HG03139 (cell line): Measurements from ENCODE around the gene GRID1.

Experiments
- ATAC-seq: cut with Tn5 transposase; IDR thresholded peaks from one replicate; pipeline ENCODE4 v1.9.1; 2021; ENCODE audit not compliant: unreplicated experiment

Gene GRID1

GRCh38 chr10:86218842-86219241 is 147.8 kb downstream of the GRID1 start:
- no peak for ATAC-seq

- no peak for ATAC-seq
Measured at GRCh38 chr10:86218160-86218559, 148.4 kb downstream of the GRID1 start.

- no peak for ATAC-seq
Measured at GRCh38 chr10:86217371-86218080, 149.1 kb downstream of the GRID1 start.

DNA sequence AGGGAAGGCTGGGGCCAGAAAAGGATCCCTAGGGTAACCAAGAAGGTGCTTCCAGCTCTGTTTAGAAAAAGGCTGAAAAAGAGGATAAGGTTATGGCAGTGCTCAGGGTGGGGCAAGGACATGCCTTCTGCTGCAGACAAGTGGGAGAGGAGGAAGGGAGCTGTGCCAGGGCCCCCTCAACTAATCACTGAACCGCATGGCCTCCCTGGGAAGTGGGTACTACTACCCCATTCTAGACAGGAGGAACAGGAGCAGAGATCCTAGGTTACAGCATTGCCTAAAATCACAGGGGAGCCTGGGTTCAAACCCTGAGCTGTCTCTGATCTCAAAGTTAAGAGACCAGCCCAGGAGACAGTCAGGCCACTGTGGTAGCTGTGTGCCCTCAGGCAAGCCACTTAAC is 149.7 kb downstream of the GRID1 start:
- no peak for ATAC-seq

GRCh38 chr10:86215712-86216111 is 150.9 kb downstream of the GRID1 start:
- ATAC-seq: no peak

- ATAC-seq: no peak
Measured at GRCh38 chr10:86215046-86215445, 151.5 kb downstream of the GRID1 start.

GRCh38 chr10:86213148-86213547 is 153.4 kb downstream of the GRID1 start:
- no peak for ATAC-seq

GRCh38 chr10:86212391-86212700 is 154.2 kb downstream of the GRID1 start:
- no peak for ATAC-seq

DNA sequence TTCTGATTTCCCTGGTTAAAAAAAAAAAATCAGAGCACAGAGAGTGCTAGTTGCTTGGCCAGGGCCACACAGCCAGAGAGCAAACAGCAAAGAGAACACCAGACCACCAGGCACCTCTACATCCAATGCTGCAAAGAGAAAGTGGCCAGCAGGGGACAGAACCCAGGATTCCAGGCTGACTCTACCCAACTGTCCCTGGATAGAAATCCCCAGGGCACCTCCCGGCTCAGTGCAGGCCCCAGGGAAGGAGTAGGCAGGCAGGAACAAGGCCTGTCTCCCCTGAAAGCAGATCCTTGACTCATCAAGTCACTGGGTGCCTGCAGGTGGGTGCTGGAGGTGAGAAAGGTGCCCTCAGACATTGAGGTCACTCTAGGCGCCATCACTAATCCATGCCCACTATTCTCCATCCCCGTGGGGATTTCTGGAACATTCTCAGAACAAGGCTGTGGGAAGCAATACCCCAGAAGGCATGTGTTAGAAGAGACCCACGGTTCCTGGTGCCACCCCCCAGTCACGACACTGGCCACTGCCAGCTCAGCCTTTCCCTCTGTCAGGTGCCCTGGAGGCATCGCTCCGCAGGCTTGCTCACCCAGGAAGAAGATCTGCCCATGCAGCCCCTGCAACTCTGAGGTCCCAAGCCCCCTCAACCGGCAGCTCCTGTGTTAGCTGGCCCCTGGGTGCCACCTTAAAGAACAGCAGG is 154.8 kb downstream of the GRID1 start:
- no peak for ATAC-seq

GRCh38 chr10:86210416-86210815 is 156.2 kb downstream of the GRID1 start:
- ATAC-seq: no peak

DNA sequence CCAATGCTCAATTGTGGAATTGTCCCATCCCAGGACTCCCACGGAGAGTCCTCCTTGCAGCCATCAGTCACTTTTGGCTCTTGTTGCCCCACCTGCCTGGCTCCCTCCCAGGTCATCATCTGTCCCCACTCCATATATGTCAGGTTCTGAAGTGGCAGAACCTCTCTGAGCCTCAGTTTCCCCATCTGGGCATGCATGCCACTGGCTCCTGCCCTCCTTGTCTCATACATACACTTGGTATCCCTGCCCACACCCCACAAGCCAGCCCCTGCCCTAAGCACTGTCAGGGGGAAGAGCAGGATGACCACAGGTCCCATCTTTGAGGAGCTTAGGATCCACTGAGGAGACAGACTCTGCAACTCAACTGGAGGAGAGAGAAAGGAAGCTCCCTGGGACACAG is 156.9 kb downstream of the GRID1 start:
- ATAC-seq: no peak

- ATAC-seq: no peak
Measured at GRCh38 chr10:86207226-86207625, 159.4 kb downstream of the GRID1 start.

DNA sequence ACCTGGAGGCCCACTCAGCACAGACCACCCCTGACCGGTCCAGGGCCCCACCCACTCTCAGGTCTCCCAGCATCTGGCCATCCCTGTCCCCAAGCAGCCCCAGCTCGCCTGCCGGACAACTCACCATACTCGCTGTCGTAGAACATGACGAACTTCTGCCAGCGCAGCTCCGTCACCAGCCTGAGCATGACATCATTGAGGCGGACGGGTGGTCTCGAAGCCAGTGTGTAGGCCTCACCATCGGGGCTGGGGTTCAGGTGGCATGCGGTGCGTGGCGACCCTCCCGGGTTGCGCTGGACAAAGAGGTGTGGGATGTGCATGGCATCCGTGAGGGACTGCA is 160.4 kb downstream of the GRID1 start:
- no peak for ATAC-seq

- ATAC-seq: no peak
Measured at GRCh38 chr10:86205306-86206239, 161.0 kb downstream of the GRID1 start.

DNA sequence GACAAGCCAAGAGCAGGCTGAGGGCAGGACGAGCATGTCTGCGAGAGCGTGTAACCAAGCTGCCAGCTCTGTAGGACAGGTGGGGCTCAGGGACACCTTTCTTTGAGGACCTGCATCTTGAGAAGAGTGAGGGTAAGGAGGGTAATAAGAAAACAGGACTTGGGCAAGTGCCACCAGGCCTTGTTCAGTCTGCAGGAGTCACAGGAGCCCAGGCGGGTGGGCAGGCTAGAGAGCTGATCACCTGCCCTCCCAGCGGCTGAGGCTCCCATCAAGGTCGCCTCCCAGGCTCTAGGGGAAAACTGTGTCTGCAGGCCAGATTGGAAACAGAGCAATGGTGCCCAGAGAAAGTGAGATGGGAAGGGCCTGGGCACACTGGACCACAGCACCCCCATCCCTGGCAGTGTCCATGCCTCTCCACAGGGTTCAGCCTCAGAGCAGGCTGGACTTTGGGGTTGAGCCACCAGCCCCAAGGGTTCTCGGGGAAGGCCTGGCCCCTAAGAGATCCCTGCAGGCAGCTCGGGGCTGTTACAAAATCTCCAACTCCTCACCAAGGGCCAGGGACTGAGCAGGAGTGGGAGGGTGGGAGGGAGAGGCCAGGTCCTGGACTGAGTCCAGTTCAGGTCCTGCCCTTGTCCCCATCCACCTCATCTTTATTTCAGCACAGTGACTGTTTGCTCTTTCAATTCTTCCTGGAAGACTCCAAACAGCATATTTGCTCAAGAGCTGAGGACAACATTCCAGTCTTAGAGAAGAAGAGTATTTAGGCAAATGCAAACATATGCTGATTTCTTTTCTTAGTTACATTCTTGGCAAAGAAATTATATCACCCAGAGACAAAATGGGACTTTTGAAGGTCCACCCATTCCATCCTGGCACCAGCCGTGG is 161.9 kb downstream of the GRID1 start:
- ATAC-seq: no peak

DNA sequence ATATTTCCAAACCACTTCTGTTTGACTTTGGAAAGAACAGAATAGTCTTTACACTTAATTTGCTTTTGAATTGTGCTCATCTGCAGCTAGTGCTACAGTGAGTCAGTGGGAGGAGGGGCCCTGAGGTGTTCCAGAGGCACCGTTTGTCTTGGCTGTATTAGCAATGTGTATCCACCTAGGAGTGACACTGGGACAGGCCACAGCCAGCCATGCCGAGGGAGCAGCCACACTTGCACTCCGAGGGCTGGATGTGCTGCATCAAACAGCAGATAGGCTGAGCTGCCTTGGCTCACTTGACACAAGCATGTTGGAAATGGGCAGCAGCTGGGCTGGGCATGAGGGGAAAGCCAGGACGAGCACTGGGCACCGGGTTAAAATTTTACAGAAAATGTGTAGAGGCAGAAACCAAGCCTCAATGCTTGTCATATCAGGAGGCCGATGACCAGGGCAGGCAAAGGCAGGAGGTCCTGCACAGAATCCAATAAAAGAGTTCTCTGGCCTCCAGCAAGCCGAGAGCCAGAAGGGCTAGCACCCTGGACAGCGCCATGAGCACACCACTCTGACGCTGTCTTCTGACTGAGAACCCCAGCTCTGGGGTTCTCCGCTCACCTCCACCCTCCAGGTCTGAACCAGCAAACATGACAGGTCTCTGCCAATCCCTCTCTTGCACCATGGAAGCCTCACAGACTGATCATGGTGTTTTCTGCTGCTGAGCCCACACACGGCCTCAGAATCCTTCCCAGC is 163.3 kb downstream of the GRID1 start:
- ATAC-seq: no peak

GRCh38 chr10:86202226-86202735 is 164.3 kb downstream of the GRID1 start:
- no peak for ATAC-seq

DNA sequence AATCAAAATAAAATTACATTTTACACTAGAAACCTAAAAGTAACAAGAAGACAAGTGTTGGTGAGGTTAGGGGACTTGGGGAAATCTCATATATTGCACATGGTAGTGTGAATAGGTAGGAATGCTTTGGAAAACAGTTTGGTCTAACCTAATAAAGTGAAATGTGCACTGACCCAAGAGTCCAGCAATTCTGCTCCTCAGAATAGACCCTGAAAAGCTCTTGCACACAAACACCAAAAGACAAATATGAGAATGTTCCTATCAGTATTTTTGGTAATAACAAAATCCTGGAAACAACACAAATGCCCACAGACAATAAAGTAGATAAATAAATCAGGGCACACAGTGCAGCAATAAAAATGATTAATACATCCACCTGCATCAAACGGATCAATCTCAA is 165.7 kb downstream of the GRID1 start:
- no peak for ATAC-seq

GRCh38 chr10:86200269-86200668 is 166.3 kb downstream of the GRID1 start:
- ATAC-seq: no peak

- no peak for ATAC-seq
Measured at GRCh38 chr10:86199041-86199440, 167.6 kb downstream of the GRID1 start.
